Thyroid gland (tissue), 4 donors: Measurements from ENCODE around the gene HEPHL1. TPM values are rescaled to one million over a fixed set of nuclear protein-coding genes. Genes with fewer than 3 reads are reported as not detected.

Source experiments
- DNase-seq, 2 donors: peaks; one replicate each; pipeline ENCODE4 v3.0.0-alpha.2; 2019
- H3K27ac ChIP-seq, 3 donors: fragments of 200-600 bp; sonication (generic); 1 replicate in 2 of 3; 2 replicates in 1 of 3; pipeline ENCODE4 v1.5.1; 2016 to 2019; ENCODE audit warnings: mild to moderate bottlenecking in 1 of 3, moderate library complexity in 1 of 3
- H3K27me3 ChIP-seq: fragments of 200-600 bp; sonication (generic); one replicate; pipeline ENCODE4 v1.5.1; 2019
- H3K36me3 ChIP-seq, 2 donors: fragments of 200-600 bp; sonication (generic); one replicate each; pipeline ENCODE4 v1.5.1; 2016 to 2019
- H3K4me1 ChIP-seq, 2 donors: fragments of 200-600 bp; sonication (generic); one replicate each; pipeline ENCODE4 v1.5.1; 2017 to 2019
- H3K4me3 ChIP-seq, 3 donors: fragments of 200-600 bp; sonication (generic); replicated peaks in 1 of 3; 1 replicate in 2 of 3; 2 replicates in 1 of 3; pipeline ENCODE4 v1.5.1; 2016; ENCODE audit warnings: mild to moderate bottlenecking in 1 of 3
- H3K9me3 ChIP-seq: fragments of 200-600 bp; sonication (generic); one replicate; pipeline ENCODE4 v1.5.1; 2017
- POLR2A ChIP-seq, 2 donors: fragments of 450-650 bp; IDR thresholded peaks; one replicate each; pipeline ENCODE4 v1.6.1; 2017; ENCODE audit warnings: antibody characterized with exemption in 2 of 2, mild to moderate bottlenecking in 2 of 2, moderate library complexity in 1 of 2
- WGBS, 2 donors: methylation state at CpG; one replicate each; pipeline ENCODE4 v1.1.5; 2017; 5-methylcytosine and 5-hydroxymethylcytosine counted together
- intact Hi-C: fragments of 100-400 bp; cut with DNase I; formaldehyde crosslinking; loops from one replicate; pipeline ENCODE4 v1.15.1; 2023
- total RNA-seq, 4 donors: library from RNA; depleted of rRNA; stranded (reverse); fragments of >200 nt; gene quantifications; one replicate each; pipeline ENCODE4 v1.2.3, GENCODE V29; 2016
- TF ChIP-seq, protein P1 (sequence below), 6 experiments: fragments of 200-600 bp in 3 of 6; fragments of 450-650 bp in 3 of 6; sonication (generic) in 3 of 6; IDR thresholded peaks; one replicate each; pipeline ENCODE4 v1.5.1; 2016 to 2019; ENCODE audit warnings: antibody characterized with exemption in 6 of 6, mild to moderate bottlenecking in 2 of 6, inconsistent platforms in 1 of 6, moderate library complexity in 1 of 6

HEPHL1 gene
- total RNA-seq, 4 donors from 2014 or later = 0.21 to 0.24 TPM; not detected in 2

DNA sequence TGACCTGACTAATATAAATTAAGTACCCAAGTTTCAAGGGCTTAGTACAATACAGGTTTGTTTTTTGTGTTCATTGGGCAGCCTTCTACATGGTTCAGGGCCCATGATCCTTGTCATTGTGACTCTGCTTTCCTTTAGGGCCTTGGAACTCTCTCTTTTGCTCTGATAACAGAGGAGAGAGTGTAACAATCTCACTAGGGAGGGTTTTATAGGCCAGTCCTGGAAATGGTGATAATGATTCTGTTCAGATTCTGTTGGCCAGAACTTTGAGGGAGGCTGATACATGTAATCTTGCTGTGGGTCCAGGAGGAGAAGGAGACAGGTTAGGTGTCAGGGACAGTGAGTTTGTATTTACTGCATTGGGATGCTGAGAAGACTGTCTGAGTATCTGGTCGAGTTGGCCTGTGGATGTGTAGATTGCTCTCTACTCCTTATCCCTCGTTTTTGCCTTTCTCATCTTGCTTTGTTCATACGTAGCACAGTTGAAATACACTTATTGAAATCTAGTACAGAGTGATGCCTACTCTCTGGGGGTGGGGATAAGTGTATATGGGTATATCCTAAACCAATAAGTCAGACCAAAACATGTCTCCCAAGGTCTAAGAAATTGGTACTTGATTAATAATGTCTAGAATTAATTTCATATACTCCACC lies 37.5 kb upstream of the HEPHL1 start:
- Histone ChIP-seq H3K27me3 (no peaks in the 10 kb centered on the region), H3K9me3 (no peaks in the 10 kb centered on the region), H3K27ac (no peak overlapping the region), H3K4me1 (no peaks in the 10 kb centered on the region), H3K4me3 (no peak overlapping the region), H3K36me3 (no peaks in the 10 kb centered on the region)
- WGBS, 2 donors = 42 to 59% methylated on average over 3 of the region's 3 CpGs
- no peak for DNase-seq
- intact Hi-C loops = no loop called here
- TF ChIP-seq, protein P1, sequence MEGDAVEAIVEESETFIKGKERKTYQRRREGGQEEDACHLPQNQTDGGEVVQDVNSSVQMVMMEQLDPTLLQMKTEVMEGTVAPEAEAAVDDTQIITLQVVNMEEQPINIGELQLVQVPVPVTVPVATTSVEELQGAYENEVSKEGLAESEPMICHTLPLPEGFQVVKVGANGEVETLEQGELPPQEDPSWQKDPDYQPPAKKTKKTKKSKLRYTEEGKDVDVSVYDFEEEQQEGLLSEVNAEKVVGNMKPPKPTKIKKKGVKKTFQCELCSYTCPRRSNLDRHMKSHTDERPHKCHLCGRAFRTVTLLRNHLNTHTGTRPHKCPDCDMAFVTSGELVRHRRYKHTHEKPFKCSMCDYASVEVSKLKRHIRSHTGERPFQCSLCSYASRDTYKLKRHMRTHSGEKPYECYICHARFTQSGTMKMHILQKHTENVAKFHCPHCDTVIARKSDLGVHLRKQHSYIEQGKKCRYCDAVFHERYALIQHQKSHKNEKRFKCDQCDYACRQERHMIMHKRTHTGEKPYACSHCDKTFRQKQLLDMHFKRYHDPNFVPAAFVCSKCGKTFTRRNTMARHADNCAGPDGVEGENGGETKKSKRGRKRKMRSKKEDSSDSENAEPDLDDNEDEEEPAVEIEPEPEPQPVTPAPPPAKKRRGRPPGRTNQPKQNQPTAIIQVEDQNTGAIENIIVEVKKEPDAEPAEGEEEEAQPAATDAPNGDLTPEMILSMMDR (IDR thresholded peaks at IDR 0.05) = no peak
- no peak for TF ChIP-seq POLR2A (IDR thresholded peaks at IDR 0.05)

DNA sequence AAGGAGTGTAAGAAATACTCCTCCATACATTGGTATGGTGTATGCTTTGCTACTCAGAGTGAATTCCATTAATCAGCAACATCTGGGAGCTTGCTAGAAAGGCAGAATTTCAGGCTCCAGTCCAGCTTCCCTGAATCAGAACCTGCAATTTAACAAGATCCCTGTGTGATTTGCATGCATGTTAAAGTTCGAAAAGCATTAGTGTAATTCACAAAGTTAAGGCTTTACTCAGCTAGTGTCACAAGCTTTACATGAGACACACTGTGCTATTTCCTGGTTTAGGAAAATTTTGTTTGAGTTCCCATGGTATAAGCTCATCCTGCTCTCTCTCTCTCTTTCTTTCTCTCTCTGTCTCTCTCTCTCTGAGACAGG lies 37.0 kb upstream of the HEPHL1 start:
- H3K27me3 ChIP-seq = no peaks in the 10 kb centered on the region
- H3K27ac ChIP-seq = no peak overlapping the region
- no peaks in the 10 kb centered on the region for H3K4me1 ChIP-seq
- H3K36me3 ChIP-seq = no peaks in the 10 kb centered on the region
- intact Hi-C loops = no loop called here
- WGBS, 2 donors = 81 to 82% methylated on average over 1 of the region's 1 CpG
- no peak for TF ChIP-seq POLR2A (IDR thresholded peaks at IDR 0.05)
- TF ChIP-seq, protein P1 (IDR thresholded peaks at IDR 0.05) = no peak
- H3K4me3 ChIP-seq = no peak overlapping the region
- DNase-seq = no peak
- H3K9me3 ChIP-seq = no peaks in the 10 kb centered on the region

DNA sequence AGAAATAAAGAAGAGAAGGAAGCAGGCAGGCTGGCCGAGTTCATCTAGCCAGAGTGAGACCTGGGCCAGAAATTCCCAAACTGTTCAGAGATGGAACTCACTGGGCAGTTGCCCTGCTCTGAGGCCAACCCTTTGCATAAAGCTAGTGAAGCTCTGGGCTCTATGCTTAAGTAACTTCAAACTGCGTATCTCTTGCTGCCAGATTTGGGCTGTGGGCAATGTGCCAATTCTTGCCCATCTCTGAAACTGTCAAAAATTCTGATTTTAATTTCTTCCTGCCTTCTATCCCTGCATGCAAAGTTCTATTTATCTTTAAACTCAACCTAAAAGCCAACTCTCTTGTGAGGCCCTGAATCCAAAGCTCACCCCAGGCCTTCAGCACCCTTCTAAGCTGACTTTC lies 36.2 kb upstream of the HEPHL1 start:
- Histone ChIP-seq H3K27ac (no peak overlapping the region), H3K4me1 (no peaks in the 10 kb centered on the region), H3K9me3 (no peaks in the 10 kb centered on the region), H3K4me3 (no peak overlapping the region), H3K27me3 (no peaks in the 10 kb centered on the region), H3K36me3 (no peaks in the 10 kb centered on the region)
- no peak for DNase-seq
- WGBS, 2 donors = 40 to 41% methylated on average over 2 of the region's 2 CpGs
- intact Hi-C loops = no loop called here
- TF ChIP-seq, protein P1 (IDR thresholded peaks at IDR 0.05) = no peak
- no peak for TF ChIP-seq POLR2A (IDR thresholded peaks at IDR 0.05)

DNA sequence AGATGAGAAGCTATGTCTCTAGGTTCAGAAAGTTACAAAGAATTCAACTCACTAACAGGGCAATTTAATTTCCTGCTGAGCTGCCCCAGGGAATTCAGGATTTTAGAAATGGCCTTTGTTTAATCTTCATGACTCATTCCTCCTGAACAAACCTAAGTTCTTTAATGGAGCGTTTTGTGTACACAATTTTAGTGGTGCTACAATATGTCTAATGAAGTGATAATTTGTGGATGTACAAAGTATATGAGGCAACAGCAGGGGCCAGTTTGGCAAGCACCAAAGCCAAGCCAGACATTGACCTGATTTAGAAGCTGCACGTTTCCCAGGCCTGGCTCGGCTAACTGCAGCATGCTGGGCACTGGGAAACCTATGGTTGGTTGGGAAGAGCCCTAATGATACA lies 34.4 kb upstream of the HEPHL1 start:
- WGBS, 2 donors = 81% methylated on average over 3 of the region's 3 CpGs
- Histone ChIP-seq H3K9me3 (no peaks in the 10 kb centered on the region), H3K4me3 (no peak overlapping the region), H3K27me3 (no peaks in the 10 kb centered on the region), H3K4me1 (no peaks in the 10 kb centered on the region), H3K36me3 (no peaks in the 10 kb centered on the region), H3K27ac (no peak overlapping the region)
- intact Hi-C loops = no loop called here
- no peak for DNase-seq
- TF ChIP-seq, protein P1 (IDR thresholded peaks at IDR 0.05) = no peak
- TF ChIP-seq POLR2A (IDR thresholded peaks at IDR 0.05) = no peak

DNA sequence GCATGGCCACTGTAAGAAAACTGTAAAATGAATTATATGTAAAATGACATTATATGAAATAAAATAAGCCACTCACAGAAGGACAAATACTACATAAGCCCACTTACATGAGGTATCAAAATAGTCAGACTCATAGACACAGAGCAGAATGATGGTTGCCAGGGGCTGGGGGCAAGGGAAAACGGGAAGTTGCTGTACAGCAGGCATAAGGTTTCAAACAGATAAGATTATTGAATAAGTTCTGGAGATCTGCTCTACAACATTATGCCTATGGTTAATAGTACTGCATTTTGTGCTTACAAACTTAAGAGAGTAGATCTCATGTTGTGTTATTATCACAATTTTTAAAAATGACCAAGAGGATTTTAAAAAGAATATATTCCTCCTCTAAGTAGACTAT lies 32.7 kb upstream of the HEPHL1 start:
- intact Hi-C loops = no loop called here
- 79 to 87% methylated on average over 1 of the region's 1 CpG for WGBS, 2 donors
- H3K4me1 ChIP-seq = no peaks in the 10 kb centered on the region
- TF ChIP-seq, protein P1 (IDR thresholded peaks at IDR 0.05) = no peak
- no peak for TF ChIP-seq POLR2A (IDR thresholded peaks at IDR 0.05)
- no peak for DNase-seq
- H3K36me3 ChIP-seq = no peaks in the 10 kb centered on the region
- H3K4me3 ChIP-seq = no peak overlapping the region
- no peaks in the 10 kb centered on the region for H3K27me3 ChIP-seq
- no peaks in the 10 kb centered on the region for H3K9me3 ChIP-seq
- no peak overlapping the region for H3K27ac ChIP-seq
